Smooth muscle cell (in vitro differentiated cells): ENCODE data around the gene ALDH1A2. TPM values are rescaled to one million over a fixed set of nuclear protein-coding genes. Genes with fewer than 3 reads are reported as not detected.

ENCODE experiments used
- DNase-seq: peaks from one replicate; lab custom pipeline; 2025; ENCODE audit not compliant: unreplicated experiment; lab: John Stamatoyannopoulos, UW
- H2AFZ ChIP-seq: fragments of 200-600 bp; sonication (generic); 2 replicates; pipeline ENCODE4 v1.6.0; 2016; ENCODE audit warnings: antibody characterized with exemption, low read depth, mild to moderate bottlenecking
- H3F3A ChIP-seq: fragments of 200-600 bp; sonication (generic); 2 replicates; pipeline ENCODE4 v1.6.0; 2017; ENCODE audit warnings: antibody characterized with exemption, low read depth
- H3K27ac ChIP-seq: fragments of 200-600 bp; sonication (generic); 2 replicates; pipeline ENCODE4 v1.5.1; 2016; ENCODE audit warnings: low read depth, mild to moderate bottlenecking
- H3K27me3 ChIP-seq: fragments of 200-600 bp; sonication (generic); 2 replicates; pipeline ENCODE4 v1.6.1; 2016; ENCODE audit warnings: low read depth, mild to moderate bottlenecking
- H3K36me3 ChIP-seq: fragments of 200-600 bp; sonication (generic); 2 replicates; pipeline ENCODE4 v1.5.1; 2016; ENCODE audit warnings: low read depth
- H3K4me1 ChIP-seq: fragments of 200-600 bp; sonication (generic); 2 replicates; pipeline ENCODE4 v1.5.1; 2016; ENCODE audit warnings: low read depth
- H3K4me2 ChIP-seq: fragments of 200-600 bp; sonication (generic); 2 replicates; pipeline ENCODE4 v1.6.0; 2016; ENCODE audit warnings: mild to moderate bottlenecking
- H3K4me3 ChIP-seq: fragments of 200-600 bp; sonication (generic); 2 replicates; pipeline ENCODE4 v1.5.1; 2016; ENCODE audit warnings: mild to moderate bottlenecking
- H3K79me2 ChIP-seq: fragments of 200-600 bp; sonication (generic); 2 replicates; pipeline ENCODE4 v1.6.0; 2016; ENCODE audit warnings: low read depth, mild to moderate bottlenecking
- H3K9ac ChIP-seq: fragments of 200-600 bp; sonication (generic); 2 replicates; pipeline ENCODE4 v1.6.0; 2016; ENCODE audit warnings: low read depth
- H3K9me3 ChIP-seq: fragments of 200-600 bp; sonication (generic); replicated peaks from 2 replicates; pipeline ENCODE4 v1.5.1; 2016; ENCODE audit warnings: low read depth
- H4K20me1 ChIP-seq: fragments of 200-600 bp; sonication (generic); 2 replicates; pipeline ENCODE4 v1.6.0; 2016; ENCODE audit warnings: low read depth
- CTCF ChIP-seq: fragments of 200-600 bp; sonication (generic); IDR thresholded peaks from 2 replicates; pipeline ENCODE4 v1.5.1; 2017; ENCODE audit warnings: borderline replicate concordance, mild to moderate bottlenecking, antibody characterized with exemption; ENCODE audit not compliant: insufficient read depth, poor library complexity, severe bottlenecking
- WGBS: methylation state at CpG from one replicate; pipeline ENCODE4 v1.1.7; 2016; ENCODE audit warnings: low lambda C conversion rate; 5-methylcytosine and 5-hydroxymethylcytosine counted together
- polyA plus RNA-seq: library from polyadenylated mRNA; unstranded; fragments of >200 nt; fragmentation: Nextera tagmentation; extraction: Ambion mirVana; gene quantifications from 2 replicates; pipeline ENCODE4 v1.2.1, GENCODE V29; 2016
- total RNA-seq: library from RNA; depleted of rRNA; stranded (reverse); fragments of >200 nt; gene quantifications from 2 replicates; pipeline ENCODE4 v1.2.3, GENCODE V29; 2014

The ALDH1A2 gene
- total and polyA plus RNA-seq, 2 experiments from 2014 or later, result 0.49 to 2.9 TPM

DNA sequence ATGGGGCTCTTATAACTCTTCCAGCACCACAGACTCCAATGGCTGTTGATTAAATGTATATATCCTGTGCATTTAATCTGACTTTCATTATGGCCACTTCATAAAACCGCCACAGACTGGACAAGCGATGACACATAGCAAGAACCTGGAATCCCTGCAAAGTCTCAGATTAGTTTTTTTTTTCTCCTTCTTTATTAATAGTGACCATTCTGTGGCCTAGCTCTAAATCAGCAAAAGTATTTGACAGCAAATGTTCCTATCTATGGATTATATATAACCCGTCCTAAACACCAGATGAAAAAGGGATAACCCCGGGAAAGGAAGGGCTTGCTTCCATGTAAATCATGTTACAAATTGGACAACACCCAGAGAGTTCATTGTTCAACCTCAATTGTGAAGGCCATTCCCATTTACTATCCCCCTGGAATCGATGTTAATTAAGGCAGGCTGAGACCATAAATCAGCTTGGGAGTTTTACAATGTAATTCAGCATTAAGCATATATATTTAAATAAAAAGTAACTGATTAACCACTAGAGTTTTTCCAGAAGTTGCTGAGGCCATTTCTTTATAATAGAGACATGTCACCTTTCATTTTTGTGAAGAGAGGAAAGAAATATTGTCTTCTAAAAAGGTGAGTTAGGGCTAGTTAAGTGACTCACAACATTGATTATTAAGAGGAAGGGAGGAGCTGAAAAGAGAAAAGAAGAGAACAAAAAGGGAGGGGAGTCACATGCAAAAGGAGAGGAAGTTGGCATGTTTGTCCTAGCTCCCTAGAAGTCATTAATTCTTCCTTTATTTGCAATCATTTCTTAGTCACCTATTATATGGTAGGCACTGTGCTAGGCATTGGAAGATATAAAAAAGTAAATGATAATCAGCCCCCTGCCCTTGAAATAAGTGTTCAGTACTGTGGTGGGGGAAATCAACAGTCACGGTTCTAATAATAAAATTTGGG, 26.2 kb downstream of the ALDH1A2 start:
- H3K4me2 ChIP-seq, result peak overlapping the region; percentile 23
- H2AFZ ChIP-seq, result no peak overlapping the region
- H3K27me3 ChIP-seq, result no peaks in the 10 kb centered on the region
- H3K9me3 ChIP-seq, result no peaks in the 10 kb centered on the region
- WGBS, result 50% methylated on average over 6 of the region's 6 CpGs
- H3K36me3 ChIP-seq, result no peaks in the 10 kb centered on the region
- H3K9ac ChIP-seq, result no peak overlapping the region
- H3K4me3 ChIP-seq, result no peak overlapping the region
- no peaks in the 10 kb centered on the region for H3K79me2 ChIP-seq
- H4K20me1 ChIP-seq, result no peaks in the 10 kb centered on the region
- no peak overlapping the region for H3K27ac ChIP-seq
- DNase-seq, result no peak
- no peaks in the 10 kb centered on the region for H3K4me1 ChIP-seq
- H3F3A ChIP-seq, result peaks cover 7% of the 10 kb centered on the region
- no peak for TF ChIP-seq CTCF

DNA sequence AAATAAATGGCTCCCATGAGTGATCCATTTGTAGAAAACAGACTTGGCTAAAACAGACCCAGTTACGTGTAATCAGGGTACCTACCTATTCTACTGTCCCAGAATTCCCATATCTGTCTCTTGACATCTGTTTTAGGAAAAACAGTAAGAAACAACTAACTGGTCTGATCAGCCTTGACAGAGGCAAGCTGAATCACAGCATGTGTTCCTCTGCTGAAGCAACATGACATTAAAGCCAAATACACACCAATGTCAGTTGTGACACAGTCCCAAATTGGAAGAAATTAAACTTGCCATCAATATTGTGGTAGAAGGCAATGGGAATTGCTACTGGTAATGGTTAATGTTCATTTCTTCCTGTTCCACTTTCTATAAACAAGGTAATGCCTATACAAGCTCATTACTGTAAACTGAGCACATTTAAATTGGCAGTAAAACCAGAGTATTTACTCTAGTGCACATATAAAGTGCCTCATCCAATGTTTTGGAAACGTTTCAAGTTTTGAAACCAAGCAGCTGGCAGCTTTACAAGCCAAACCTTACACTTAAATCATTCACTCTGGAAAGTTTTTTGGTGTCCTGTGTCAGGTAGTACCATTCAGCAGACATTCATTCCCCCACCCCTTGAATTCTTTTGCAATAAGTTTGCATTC, 27.0 kb downstream of the ALDH1A2 start:
- DNase-seq, result no peak
- 29% methylated on average over 2 of the region's 2 CpGs for WGBS
- Histone ChIP-seq H3K36me3 (no peaks in the 10 kb centered on the region), H4K20me1 (no peaks in the 10 kb centered on the region), H3K9ac (no peak overlapping the region), H3F3A (peaks cover 7% of the 10 kb centered on the region), H3K4me3 (no peak overlapping the region), H3K27ac (no peak overlapping the region), H2AFZ (no peak overlapping the region), H3K27me3 (no peaks in the 10 kb centered on the region), H3K4me1 (no peaks in the 10 kb centered on the region), H3K4me2 (peak overlapping the region; percentile 23), H3K9me3 (no peaks in the 10 kb centered on the region), H3K79me2 (no peaks in the 10 kb centered on the region)
- TF ChIP-seq CTCF, result no peak

- Histone ChIP-seq H3K4me2 (peak overlapping the region; percentile 23), H3F3A (peaks cover 7% of the 10 kb centered on the region), H4K20me1 (no peaks in the 10 kb centered on the region), H3K9me3 (no peaks in the 10 kb centered on the region), H3K27ac (no peak overlapping the region), H2AFZ (no peak overlapping the region), H3K36me3 (no peaks in the 10 kb centered on the region), H3K9ac (no peak overlapping the region), H3K4me1 (no peaks in the 10 kb centered on the region), H3K79me2 (no peaks in the 10 kb centered on the region), H3K27me3 (no peaks in the 10 kb centered on the region), H3K4me3 (no peak overlapping the region)
- 24% methylated on average over 2 of the region's 2 CpGs for WGBS
- no peak for DNase-seq
- no peak for TF ChIP-seq CTCF
These were observed 27.7 kb downstream of the ALDH1A2 start for GRCh38 chr15:58037723-58038301.
